GM23248 (cell line): Measurements from ENCODE around the gene HHIPL2. TPM values are rescaled to one million over a fixed set of nuclear protein-coding genes. Genes with fewer than 3 reads are reported as not detected.
A peak's percentile ranks its signal among the peaks of the same experiment; 100 is the strongest.
"Not testable (repeated sequence)": the region's sequence is repeated elsewhere in the genome, so short reads cannot be mapped to it uniquely, and the experiment has no call there.

Experiments
- DNase-seq: peaks from one replicate; pipeline ENCODE4 v3.0.0-alpha.2; 2015
- H2AFZ ChIP-seq: fragments of 200-600 bp; sonication (generic); 2 replicates; pipeline ENCODE4 v1.6.1; 2016; ENCODE audit warnings: antibody characterized with exemption
- H3F3A ChIP-seq: fragments of 200-600 bp; sonication (generic); 2 replicates; pipeline ENCODE4 v1.6.1; 2016; ENCODE audit warnings: mild to moderate bottlenecking, antibody characterized with exemption, mixed run types; ENCODE audit not compliant: insufficient read depth
- H3K27ac ChIP-seq: fragments of 200-600 bp; sonication (generic); 2 replicates; pipeline ENCODE4 v1.5.1; 2016; ENCODE audit warnings: mild to moderate bottlenecking
- H3K27me3 ChIP-seq: fragments of 200-600 bp; sonication (generic); replicated peaks from 2 replicates; pipeline ENCODE4 v1.6.1; 2016; ENCODE audit warnings: mild to moderate bottlenecking; ENCODE audit not compliant: insufficient read depth
- H3K36me3 ChIP-seq: fragments of 200-600 bp; sonication (generic); 2 replicates; pipeline ENCODE4 v1.6.1; 2016; ENCODE audit warnings: low read depth, mild to moderate bottlenecking
- H3K4me1 ChIP-seq: fragments of 200-600 bp; sonication (generic); 2 replicates; pipeline ENCODE4 v1.6.1; 2016; ENCODE audit warnings: mild to moderate bottlenecking; ENCODE audit not compliant: insufficient read depth
- H3K4me2 ChIP-seq: fragments of 200-600 bp; sonication (generic); one replicate; pipeline ENCODE4 v1.6.1; 2016; ENCODE audit warnings: mild to moderate bottlenecking; ENCODE audit not compliant: unreplicated experiment
- H3K4me3 ChIP-seq: fragments of 200-600 bp; sonication (generic); 2 replicates; pipeline ENCODE4 v1.5.1; 2016; ENCODE audit warnings: mild to moderate bottlenecking
- H3K79me2 ChIP-seq: fragments of 200-600 bp; sonication (generic); 2 replicates; pipeline ENCODE4 v1.6.1; 2016; ENCODE audit warnings: mild to moderate bottlenecking; ENCODE audit not compliant: insufficient read depth
- H3K9ac ChIP-seq: fragments of 200-600 bp; sonication (generic); 2 replicates; pipeline ENCODE4 v1.6.1; 2016; ENCODE audit warnings: mild to moderate bottlenecking
- H3K9me2 ChIP-seq: fragments of 200-600 bp; sonication (generic); 2 replicates; pipeline ENCODE4 v1.6.1; 2016; ENCODE audit warnings: mixed run types, mild to moderate bottlenecking, moderate library complexity; ENCODE audit not compliant: insufficient read depth
- H3K9me3 ChIP-seq: fragments of 200-600 bp; sonication (generic); one replicate; pipeline ENCODE4 v1.6.1; 2017; ENCODE audit warnings: low read depth
- H4K20me1 ChIP-seq: fragments of 200-600 bp; sonication (generic); 2 replicates; pipeline ENCODE4 v1.6.0; 2016; ENCODE audit not compliant: insufficient read depth
- EZH2 ChIP-seq: fragments of 200-600 bp; sonication (generic); IDR thresholded peaks from 2 replicates; pipeline ENCODE4 v1.6.1; 2018; ENCODE audit warnings: antibody characterized with exemption, mild to moderate bottlenecking; ENCODE audit not compliant: insufficient read depth, poor library complexity, severe bottlenecking
- EZH2phosphoT487 ChIP-seq: fragments of 200-600 bp; sonication (generic); IDR thresholded peaks from 2 replicates; pipeline ENCODE4 v1.6.1; 2018; ENCODE audit warnings: antibody characterized with exemption, moderate library complexity, mild to moderate bottlenecking, low read depth; ENCODE audit not compliant: insufficient read depth
- WGBS, 2 experiments: methylation state at CpG; one replicate each; pipeline ENCODE4 v1.1.6; 2015 to 2017; ENCODE audit warnings: low lambda C conversion rate in 2 of 2, low coverage in 1 of 2; ENCODE audit errors: missing lambda C conversion rate in 2 of 2; 5-methylcytosine and 5-hydroxymethylcytosine counted together
- in situ Hi-C: fragments of 300-500 bp; cut with MboI; formaldehyde crosslinking; loops from 2 replicates; pipeline ENCODE4 v1.15.0; 2020
- polyA plus RNA-seq: library from polyadenylated mRNA; unstranded; fragments of >200 nt; fragmentation: Nextera tagmentation; extraction: Ambion mirVana; gene quantifications from 2 replicates; pipeline ENCODE4 v1.2.1, GENCODE V29; 2016
- total RNA-seq: library from RNA; depleted of rRNA; stranded (reverse); fragments of >200 nt; shearing (Covaris generic); gene quantifications from 2 replicates; pipeline ENCODE4 v1.2.3, GENCODE V29; 2014

HHIPL2 gene
- total and polyA plus RNA-seq, 2 experiments from 2014 or later: 1.3 TPM

DNA sequence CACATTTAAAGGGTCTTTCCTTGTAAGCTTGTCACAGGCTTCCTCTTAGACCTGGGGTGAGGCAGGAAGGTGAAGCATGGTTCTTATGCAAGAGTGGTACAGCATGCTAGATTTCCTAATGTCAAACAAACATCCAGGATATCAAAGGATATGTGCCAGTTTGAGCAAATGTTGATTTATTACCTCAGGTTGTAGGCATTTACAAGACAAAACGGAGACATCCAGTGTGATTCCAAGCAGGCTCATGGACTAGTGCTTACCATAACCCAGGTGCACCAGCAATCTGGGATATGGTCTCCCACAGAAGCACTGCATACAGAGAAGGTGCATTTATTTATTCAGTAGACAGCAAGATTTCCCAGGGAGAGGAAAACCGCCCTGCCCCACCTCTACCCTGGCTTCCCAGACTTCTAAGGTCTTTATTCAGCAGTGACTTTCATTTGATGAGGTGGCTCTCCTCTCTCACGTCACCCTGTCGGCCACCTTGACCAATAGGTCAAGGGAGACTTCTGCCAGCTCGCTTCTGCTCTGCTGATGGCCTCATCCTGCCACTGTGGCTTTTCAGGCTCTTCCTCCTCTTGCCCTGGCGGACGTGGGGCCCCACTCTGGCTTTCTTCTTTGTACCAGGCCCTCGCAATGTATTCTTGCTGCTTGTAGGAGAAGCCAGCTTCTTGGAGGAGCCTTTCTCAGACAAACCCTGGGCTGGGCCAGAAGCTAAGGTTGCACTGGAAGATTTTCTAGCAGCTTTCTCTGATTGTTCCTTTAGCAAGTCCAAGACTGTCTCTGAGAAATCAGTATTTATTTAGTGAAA, 25.6 kb downstream of the HHIPL2 start:
- in situ Hi-C loops: no loop called here
- no peak for DNase-seq
- H3K4me3 ChIP-seq: no peak overlapping the region
- no peak overlapping the region for H3K9ac ChIP-seq
- 0 out of 2 replicates have a peak, but pooled peaks cover 8% of the 10 kb centered on the region for H3F3A ChIP-seq
- H3K9me3 ChIP-seq: no peaks in the 10 kb centered on the region
- no peak overlapping the region for H2AFZ ChIP-seq
- H3K4me2 ChIP-seq: no peak overlapping the region
- no peak overlapping the region for H3K27ac ChIP-seq
- no peaks in the 10 kb centered on the region for H3K79me2 ChIP-seq
- H3K9me2 ChIP-seq: no peaks in the 10 kb centered on the region
- no peaks in the 10 kb centered on the region for H3K36me3 ChIP-seq
- no peak for TF ChIP-seq EZH2
- TF ChIP-seq EZH2phosphoT487: no peak
- 83 to 89% methylated on average over 8 of the region's 8 CpGs for WGBS, 2 experiments
- H3K4me1 ChIP-seq: no peaks in the 10 kb centered on the region
- no peaks in the 10 kb centered on the region for H4K20me1 ChIP-seq
- H3K27me3 ChIP-seq: no peaks in the 10 kb centered on the region

DNA sequence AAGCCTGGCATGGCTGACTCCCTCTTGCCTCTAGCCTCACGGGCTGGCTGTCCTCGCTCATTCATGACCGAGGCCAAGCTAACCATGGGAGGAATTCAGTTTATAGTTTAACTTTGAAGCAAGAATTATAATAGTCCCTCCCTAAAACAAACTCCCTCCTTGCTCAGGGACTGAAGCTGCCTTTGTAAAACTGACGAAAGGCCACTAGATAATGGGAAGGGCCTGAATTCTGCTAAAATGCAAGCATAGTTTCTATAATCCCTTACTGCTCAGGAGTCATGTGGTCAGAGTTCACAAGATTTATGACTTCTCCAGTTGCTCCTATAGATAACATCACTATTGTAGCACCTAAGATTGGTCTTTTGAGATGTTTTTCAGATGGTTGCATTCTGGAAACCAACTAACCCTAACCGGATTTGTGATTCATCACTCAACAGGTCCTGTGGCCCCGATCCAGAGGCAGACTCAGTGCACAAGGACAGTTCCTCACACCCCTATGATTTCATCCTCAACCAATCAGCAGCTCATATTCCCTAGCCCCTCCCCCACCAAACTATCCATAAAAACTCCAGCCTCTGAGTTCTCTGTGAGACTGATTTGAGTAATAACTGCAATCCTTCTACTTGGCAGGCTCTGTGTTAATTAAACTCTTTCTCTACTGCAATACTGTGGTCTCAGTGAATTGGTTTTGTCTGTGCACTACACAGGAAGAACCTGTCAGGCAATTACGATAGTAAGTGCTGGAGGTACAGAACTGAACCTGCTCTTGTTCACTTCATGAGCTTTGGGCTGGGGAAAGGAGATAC, 26.4 kb downstream of the HHIPL2 start:
- Histone ChIP-seq H4K20me1 (no peaks in the 10 kb centered on the region), H3K27ac (no peak overlapping the region), H3F3A (0 out of 2 replicates have a peak, but pooled peaks cover 8% of the 10 kb centered on the region), H3K9me3 (no peaks in the 10 kb centered on the region), H3K27me3 (no peaks in the 10 kb centered on the region), H3K4me2 (no peak overlapping the region), H3K9me2 (no peaks in the 10 kb centered on the region), H2AFZ (no peak overlapping the region), H3K4me1 (no peaks in the 10 kb centered on the region), H3K79me2 (no peaks in the 10 kb centered on the region), H3K4me3 (no peak overlapping the region), H3K36me3 (no peaks in the 10 kb centered on the region), H3K9ac (no peak overlapping the region)
- DNase-seq: peak; percentile 67
- TF ChIP-seq EZH2 (no peak), EZH2phosphoT487 (no peak)
- in situ Hi-C loops: no loop called here
- WGBS, 2 experiments: 87% methylated on average over 7 of the region's 7 CpGs

DNA sequence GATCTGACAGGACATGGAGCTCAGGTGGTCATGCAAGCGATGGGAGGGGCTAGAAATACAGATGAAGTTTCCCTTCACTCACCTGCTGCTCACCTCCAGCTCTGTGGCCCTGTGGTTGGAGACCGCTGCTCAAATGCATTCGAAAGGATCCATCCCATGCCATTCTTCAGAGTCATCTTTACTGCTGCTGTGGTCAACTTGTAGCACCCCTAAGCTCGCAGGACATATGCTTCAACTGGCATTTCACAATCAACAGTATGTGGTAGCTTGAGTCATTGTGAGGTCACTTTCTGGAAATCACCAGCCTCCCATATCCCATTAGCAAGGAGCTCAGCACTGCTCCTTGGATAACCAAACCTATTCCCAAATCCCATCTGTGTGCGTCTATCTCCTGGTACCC, 58.4 kb downstream of the HHIPL2 start:
- peak; percentile 77 for DNase-seq
- not testable (repeated sequence) for H3F3A ChIP-seq

DNA sequence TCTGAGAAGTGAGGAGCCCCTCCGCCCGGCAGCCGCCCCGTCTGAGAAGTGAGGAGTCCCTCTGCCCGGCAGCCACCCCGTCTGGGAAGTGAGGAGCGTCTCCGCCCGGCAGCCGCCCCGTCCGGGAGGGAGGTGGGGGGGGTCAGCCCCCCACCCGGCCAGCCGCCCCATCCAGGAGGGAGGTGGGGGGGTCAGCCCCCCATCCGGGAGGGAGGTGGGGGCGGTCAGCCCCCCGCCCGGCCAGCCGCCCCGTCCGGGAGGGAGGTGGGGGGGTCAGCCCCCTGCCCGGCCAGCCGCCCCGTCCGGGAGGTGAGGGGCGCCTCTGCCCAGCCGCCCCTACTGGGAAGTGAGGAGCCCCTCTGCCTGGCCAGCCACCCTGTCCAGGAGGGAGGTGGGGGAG, 60.1 kb downstream of the HHIPL2 start:
- H3K9me2 ChIP-seq, DNase-seq, H3K4me1 ChIP-seq, H3K4me3 ChIP-seq, H3K27me3 ChIP-seq, H3K79me2 ChIP-seq, H3K9me3 ChIP-seq, in situ Hi-C loops, H3K36me3 ChIP-seq, H4K20me1 ChIP-seq, H2AFZ ChIP-seq, H3K4me2 ChIP-seq, H3F3A ChIP-seq, H3K9ac ChIP-seq, H3K27ac ChIP-seq: not testable (repeated sequence)
- 80% methylated on average over 2 of the region's 27 CpGs; no CpG with 5 or more reads in 1 of the 2 experiments for WGBS, 2 experiments

More for the DNA sequence above, 58.4 kb downstream of the HHIPL2 start:
- H3K36me3 ChIP-seq, H3K27me3 ChIP-seq, H3K4me2 ChIP-seq, H3K9me2 ChIP-seq, H3K4me3 ChIP-seq, H4K20me1 ChIP-seq, H3K4me1 ChIP-seq, H3K9ac ChIP-seq, H3K27ac ChIP-seq, H3K79me2 ChIP-seq, H2AFZ ChIP-seq, H3K9me3 ChIP-seq, in situ Hi-C loops: not testable (repeated sequence)
- 13 to 32% methylated on average over 4 to 5 of the region's 5 CpGs for WGBS, 2 experiments

DNA sequence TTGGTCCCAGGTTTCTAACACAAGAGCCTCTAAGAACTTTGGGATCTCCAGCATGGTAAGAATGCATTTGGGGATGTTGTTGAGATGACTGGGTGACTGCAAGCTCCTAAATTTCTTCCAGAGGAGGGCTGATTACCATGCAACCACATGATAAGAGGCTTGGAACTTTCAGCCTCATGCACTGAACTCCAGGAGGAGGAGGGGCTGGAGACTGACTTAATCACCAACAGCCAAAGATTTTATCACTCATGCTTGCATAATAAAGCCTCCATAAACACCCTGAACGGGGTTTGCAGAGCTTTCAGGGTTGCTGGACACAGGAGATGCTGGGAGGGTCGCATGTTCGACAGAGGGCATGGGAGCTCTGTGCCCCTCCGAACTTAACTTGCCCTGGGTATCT, 63.9 kb downstream of the HHIPL2 start:
- WGBS, 2 experiments: 0% methylated on average over 1 of the region's 4 CpGs
- peak; percentile 78 for DNase-seq
- H3K9me2 ChIP-seq, H3K79me2 ChIP-seq, H4K20me1 ChIP-seq, H3F3A ChIP-seq, H3K9me3 ChIP-seq, H3K27me3 ChIP-seq, H3K4me1 ChIP-seq, in situ Hi-C loops, H3K4me2 ChIP-seq, H3K4me3 ChIP-seq, H3K27ac ChIP-seq, H2AFZ ChIP-seq, H3K36me3 ChIP-seq, H3K9ac ChIP-seq: not testable (repeated sequence)

DNA sequence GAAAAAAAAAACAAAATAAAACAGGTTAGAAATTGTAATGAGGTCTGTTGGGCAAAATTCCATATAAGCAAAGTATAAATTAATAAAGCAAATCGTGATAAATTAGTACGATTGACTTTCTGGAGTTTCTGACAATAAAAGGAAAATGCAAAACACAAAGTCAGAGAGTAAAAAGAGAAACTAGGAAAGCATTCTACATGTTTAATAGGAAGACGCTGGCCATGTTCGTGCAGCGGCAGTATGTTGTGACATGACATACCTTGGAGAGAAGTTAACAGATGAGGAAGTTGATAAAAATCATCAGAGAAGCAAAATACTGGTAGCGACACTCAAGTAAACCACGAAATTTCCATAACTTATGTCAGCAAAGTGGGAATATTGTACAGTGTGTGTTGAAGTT, 68.3 kb downstream of the HHIPL2 start:
- H3K36me3 ChIP-seq, H4K20me1 ChIP-seq, H3K9ac ChIP-seq, in situ Hi-C loops, H3K9me2 ChIP-seq, H3K4me1 ChIP-seq, H3K9me3 ChIP-seq, H3K4me3 ChIP-seq, H3K27ac ChIP-seq, DNase-seq, H3K4me2 ChIP-seq, H3F3A ChIP-seq, H2AFZ ChIP-seq, H3K79me2 ChIP-seq, H3K27me3 ChIP-seq: not testable (repeated sequence)
- WGBS, 2 experiments: 66% methylated on average over 7 of the region's 7 CpGs

DNA sequence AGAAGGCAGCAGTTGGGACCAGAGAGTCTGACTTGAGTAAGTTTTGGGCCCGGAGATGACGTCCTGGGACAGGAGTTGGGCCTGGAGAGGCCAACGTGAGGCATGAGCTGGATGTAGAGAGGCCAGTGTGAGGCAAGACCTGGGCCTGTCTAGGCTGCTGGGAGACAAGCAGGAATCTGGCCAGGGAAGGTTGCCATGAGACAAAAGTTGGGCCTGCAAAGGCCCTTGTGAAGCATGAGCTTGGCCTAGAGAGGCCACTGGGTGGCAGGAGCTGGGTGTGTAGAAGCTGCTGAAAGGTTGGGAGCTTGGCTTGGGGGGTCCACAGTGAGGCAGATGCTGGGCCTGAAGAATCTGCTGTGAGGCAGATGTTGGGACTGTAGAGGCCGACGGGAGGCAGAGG, 71.5 kb downstream of the HHIPL2 start:
- H3K27me3 ChIP-seq, H3K4me1 ChIP-seq, H3K27ac ChIP-seq, in situ Hi-C loops, H3K36me3 ChIP-seq, H3K9me3 ChIP-seq, H3K4me2 ChIP-seq, H3K9me2 ChIP-seq, H3K9ac ChIP-seq, H3K79me2 ChIP-seq, H2AFZ ChIP-seq, H3F3A ChIP-seq, H3K4me3 ChIP-seq, H4K20me1 ChIP-seq: not testable (repeated sequence)
- 69 to 74% methylated on average over 3 to 5 of the region's 5 CpGs for WGBS, 2 experiments
- peak; percentile 70 for DNase-seq
